NCI-H748 (cell line): Measurements from ENCODE around the gene PEAR1.

ENCODE experiments used
- DNase-seq: peaks from one replicate; lab custom pipeline; 2025; ENCODE audit not compliant: unreplicated experiment; lab: John Stamatoyannopoulos, UW

Gene PEAR1

GRCh38 chr1:156935505-156936128 lies 42.1 kb downstream of the PEAR1 start:
- DNase-seq: no peak

GRCh38 chr1:156936191-156936590 lies 42.7 kb downstream of the PEAR1 start:
- DNase-seq: no peak

- no peak for DNase-seq
These were observed 43.3 kb downstream of the PEAR1 start for GRCh38 chr1:156936721-156937220.

- no peak for DNase-seq
These were observed 44.4 kb downstream of the PEAR1 start for GRCh38 chr1:156937883-156938282.

- no peak for DNase-seq
These were observed 45.3 kb downstream of the PEAR1 start for GRCh38 chr1:156938813-156939212.

- no peak for DNase-seq
These were observed 46.3 kb downstream of the PEAR1 start for GRCh38 chr1:156939786-156940334.

GRCh38 chr1:156941675-156942074 lies 48.2 kb downstream of the PEAR1 start:
- no peak for DNase-seq

- DNase-seq: no peak
These were observed 48.7 kb downstream of the PEAR1 start for GRCh38 chr1:156942176-156942575.

- DNase-seq: no peak
These were observed 49.1 kb downstream of the PEAR1 start for GRCh38 chr1:156942576-156942975.

GRCh38 chr1:156943756-156944155 lies 50.2 kb downstream of the PEAR1 start:
- DNase-seq: no peak

GRCh38 chr1:156944268-156944667 lies 50.8 kb downstream of the PEAR1 start:
- DNase-seq: no peak

GRCh38 chr1:156944848-156945247 lies 51.3 kb downstream of the PEAR1 start:
- no peak for DNase-seq

- no peak for DNase-seq
These were observed 52.6 kb downstream of the PEAR1 start for GRCh38 chr1:156945881-156946661.

GRCh38 chr1:156947127-156947526 lies 53.6 kb downstream of the PEAR1 start:
- DNase-seq: no peak

- DNase-seq: no peak
These were observed 54.5 kb downstream of the PEAR1 start for GRCh38 chr1:156947818-156948525.

GRCh38 chr1:156948708-156949107 lies 55.2 kb downstream of the PEAR1 start:
- DNase-seq: no peak

GRCh38 chr1:156949127-156949526 lies 55.6 kb downstream of the PEAR1 start:
- no peak for DNase-seq

- DNase-seq: no peak
These were observed 57.9 kb downstream of the PEAR1 start for GRCh38 chr1:156951371-156951770.

- no peak for DNase-seq
These were observed 60.1 kb downstream of the PEAR1 start for GRCh38 chr1:156953571-156953970.

- no peak for DNase-seq
These were observed 62.8 kb downstream of the PEAR1 start for GRCh38 chr1:156956333-156956732.

- DNase-seq: no peak
These were observed 64.1 kb downstream of the PEAR1 start for GRCh38 chr1:156957634-156958033.
